Measurements from ENCODE around the gene ECE2. TPM values are rescaled to one million over a fixed set of nuclear protein-coding genes. Genes with fewer than 3 reads are reported as not detected.

The ECE2 gene
- total RNA-seq, 6 experiments from 2014 or later, result not detected

GRCh38 chr3:184230081-184230602 lies 45.7 kb upstream of the ECE2 start:
- no peak overlapping the region for H3K4me3 Mint-ChIP-seq
- DNase-seq, result no peak

GRCh38 chr3:184230603-184231528 lies 45.0 kb upstream of the ECE2 start:
- TF ChIP-seq CTCF (IDR thresholded peaks at IDR 0.05), result no peak
- Mint-ChIP-seq H3K36me3 (ENCODE audit: low read depth) (peaks cover 5% of the 10 kb centered on the region; the same call in 1 of the 2 replicates), H3K27me3 (ENCODE audit: insufficient read depth) (peaks cover 40% of the 10 kb centered on the region), H3K9me3 (no peaks in the 10 kb centered on the region), H3K27ac (no peak overlapping the region), H3K4me1 (ENCODE audit: low read depth) (peaks cover 15% of the 10 kb centered on the region), H3K4me3 (peak overlapping the region; percentile 34; the same call in 1 of the 2 replicates)
- DNase-seq, result no peak

More at GRCh38 chr3:184230081-184230602, 45.7 kb upstream of the ECE2 start:
- Mint-ChIP-seq H3K27ac (no peak overlapping the region), H3K36me3 (ENCODE audit: low read depth) (peaks cover 5% of the 10 kb centered on the region; the same call in 1 of the 2 replicates), H3K9me3 (no peaks in the 10 kb centered on the region), H3K27me3 (ENCODE audit: insufficient read depth) (peaks cover 46% of the 10 kb centered on the region), H3K4me1 (ENCODE audit: low read depth) (peaks cover 15% of the 10 kb centered on the region)
- no peak for TF ChIP-seq CTCF (IDR thresholded peaks at IDR 0.05)

GRCh38 chr3:184231671-184232070 lies 44.2 kb upstream of the ECE2 start:
- H3K27me3 Mint-ChIP-seq (ENCODE audit: insufficient read depth), result peaks cover 40% of the 10 kb centered on the region
- DNase-seq, result no peak
- H3K36me3 Mint-ChIP-seq (ENCODE audit: low read depth), result peaks cover 5% of the 10 kb centered on the region; the same call in 1 of the 2 replicates
- peaks cover 15% of the 10 kb centered on the region for H3K4me1 Mint-ChIP-seq (ENCODE audit: low read depth)
- no peak for TF ChIP-seq CTCF (IDR thresholded peaks at IDR 0.05)
- H3K9me3 Mint-ChIP-seq, result no peaks in the 10 kb centered on the region
- peak overlapping the region; percentile 24; the same call in 1 of the 2 replicates for H3K4me3 Mint-ChIP-seq
- no peak overlapping the region for H3K27ac Mint-ChIP-seq

GRCh38 chr3:184233127-184233843 lies 42.5 kb upstream of the ECE2 start:
- H3K27ac Mint-ChIP-seq, result no peak overlapping the region
- TF ChIP-seq CTCF (IDR thresholded peaks at IDR 0.05), result no peak
- peaks cover 35% of the 10 kb centered on the region for H3K27me3 Mint-ChIP-seq (ENCODE audit: insufficient read depth)
- no peaks in the 10 kb centered on the region for H3K9me3 Mint-ChIP-seq
- H3K4me1 Mint-ChIP-seq (ENCODE audit: low read depth), result peaks cover 15% of the 10 kb centered on the region
- no peak for DNase-seq
- peaks cover 5% of the 10 kb centered on the region; the same call in 1 of the 2 replicates for H3K36me3 Mint-ChIP-seq (ENCODE audit: low read depth)
- H3K4me3 Mint-ChIP-seq, result no peak overlapping the region

- peak; percentile 91 for DNase-seq
- peak; percentile 51; the same call in 1 of the 2 replicates for TF ChIP-seq CTCF (IDR thresholded peaks at IDR 0.05)
- Mint-ChIP-seq H3K4me3 (no peak overlapping the region), H3K4me1 (ENCODE audit: low read depth) (peaks cover 15% of the 10 kb centered on the region), H3K36me3 (ENCODE audit: low read depth) (peaks cover 5% of the 10 kb centered on the region; the same call in 1 of the 2 replicates), H3K27ac (no peak overlapping the region), H3K9me3 (no peaks in the 10 kb centered on the region), H3K27me3 (ENCODE audit: insufficient read depth) (peaks cover 29% of the 10 kb centered on the region)
Measured at GRCh38 chr3:184234224-184234623, 41.6 kb upstream of the ECE2 start.

Measured in HFFc6 (cell line).